Mucosa of rectum (tissue), 2 donors: ENCODE measurements around the gene JAZF1.

Source experiments
- H3K27ac ChIP-seq, 2 donors: one replicate each; pipeline ENCODE4 v1.7.0; 2013; ENCODE audit warnings: inconsistent platforms in 2 of 2, low read depth in 2 of 2, low read length in 2 of 2
- H3K27me3 ChIP-seq, 2 donors: one replicate each; pipeline ENCODE4 v1.7.0; 2013; ENCODE audit warnings: low read length in 2 of 2; ENCODE audit not compliant: control insufficient read depth in 2 of 2, insufficient read depth in 2 of 2
- H3K36me3 ChIP-seq, 2 donors: one replicate each; pipeline ENCODE4 v1.7.0; 2013; ENCODE audit warnings: low read length in 2 of 2; ENCODE audit not compliant: control insufficient read depth in 2 of 2, insufficient read depth in 2 of 2
- H3K4me1 ChIP-seq, 2 donors: one replicate each; pipeline ENCODE4 v1.7.0; 2013; ENCODE audit warnings: low read length in 2 of 2, mild to moderate bottlenecking in 1 of 2; ENCODE audit not compliant: control insufficient read depth in 2 of 2, insufficient read depth in 2 of 2
- H3K4me3 ChIP-seq, 2 donors: one replicate each; pipeline ENCODE4 v1.7.0; 2013; ENCODE audit warnings: low read length in 2 of 2
- H3K9ac ChIP-seq, 2 donors: one replicate each; pipeline ENCODE4 v1.7.0; 2013; ENCODE audit warnings: low read length in 2 of 2, low read depth in 1 of 2, mild to moderate bottlenecking in 1 of 2
- H3K9me3 ChIP-seq, 2 donors: one replicate each; pipeline ENCODE4 v1.7.0; 2013; ENCODE audit warnings: low read length in 2 of 2; ENCODE audit not compliant: control insufficient read depth in 2 of 2
- donor health status: healthy.
- donor health status: Normal muscosa, but diverticular disease.

JAZF1 gene

DNA sequence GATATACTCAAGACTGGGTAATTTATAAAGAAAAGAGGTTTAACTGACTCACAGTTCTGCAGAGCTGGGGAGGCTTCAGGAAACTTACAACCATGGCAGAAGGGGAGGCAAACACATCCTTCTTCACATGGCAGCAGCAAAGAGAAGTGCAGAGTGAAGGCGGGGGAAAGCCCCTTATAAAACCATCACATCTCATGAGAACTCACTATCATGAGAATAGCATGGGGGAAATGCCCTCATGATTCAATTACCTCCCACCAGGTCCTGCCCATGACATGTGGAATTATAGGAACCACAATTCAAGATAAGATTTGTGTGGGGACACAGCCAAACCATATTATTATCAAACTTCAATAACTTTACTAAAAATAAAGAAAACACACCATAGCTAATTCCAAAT lies 30.4 kb upstream of the JAZF1 start:
- no peak overlapping the region for H3K4me3 ChIP-seq
- H3K9ac ChIP-seq: no peak overlapping the region
- no peaks in the 10 kb centered on the region for H3K36me3 ChIP-seq
- no peaks in the 10 kb centered on the region for H3K27me3 ChIP-seq
- H3K27ac ChIP-seq: no peak overlapping the region
- H3K9me3 ChIP-seq: no peaks in the 10 kb centered on the region
- no peaks in the 10 kb centered on the region for H3K4me1 ChIP-seq

DNA sequence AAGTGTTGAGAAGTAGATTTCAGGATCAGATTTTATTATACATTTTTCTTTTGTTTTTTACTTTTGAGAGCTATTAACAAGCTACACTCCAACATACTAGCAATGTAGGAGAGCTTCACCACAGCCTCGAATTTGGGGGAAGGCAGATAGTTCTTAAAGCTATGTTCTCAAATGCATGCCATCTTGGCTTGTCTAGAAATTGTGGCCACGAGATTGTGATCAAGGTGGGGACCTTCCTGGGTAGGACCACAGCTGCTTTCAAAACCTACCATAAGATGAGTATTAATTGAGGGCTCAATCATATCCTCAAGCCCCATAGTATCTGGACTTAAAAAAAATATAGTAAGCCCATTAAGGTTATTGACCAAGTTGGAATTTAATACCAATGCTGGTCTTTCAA lies 27.9 kb upstream of the JAZF1 start:
- no peak overlapping the region for H3K9ac ChIP-seq
- H3K4me3 ChIP-seq: no peak overlapping the region
- H3K36me3 ChIP-seq: no peaks in the 10 kb centered on the region
- no peaks in the 10 kb centered on the region for H3K9me3 ChIP-seq
- H3K27me3 ChIP-seq: no peaks in the 10 kb centered on the region
- H3K27ac ChIP-seq: no peak overlapping the region
- no peaks in the 10 kb centered on the region for H3K4me1 ChIP-seq

DNA sequence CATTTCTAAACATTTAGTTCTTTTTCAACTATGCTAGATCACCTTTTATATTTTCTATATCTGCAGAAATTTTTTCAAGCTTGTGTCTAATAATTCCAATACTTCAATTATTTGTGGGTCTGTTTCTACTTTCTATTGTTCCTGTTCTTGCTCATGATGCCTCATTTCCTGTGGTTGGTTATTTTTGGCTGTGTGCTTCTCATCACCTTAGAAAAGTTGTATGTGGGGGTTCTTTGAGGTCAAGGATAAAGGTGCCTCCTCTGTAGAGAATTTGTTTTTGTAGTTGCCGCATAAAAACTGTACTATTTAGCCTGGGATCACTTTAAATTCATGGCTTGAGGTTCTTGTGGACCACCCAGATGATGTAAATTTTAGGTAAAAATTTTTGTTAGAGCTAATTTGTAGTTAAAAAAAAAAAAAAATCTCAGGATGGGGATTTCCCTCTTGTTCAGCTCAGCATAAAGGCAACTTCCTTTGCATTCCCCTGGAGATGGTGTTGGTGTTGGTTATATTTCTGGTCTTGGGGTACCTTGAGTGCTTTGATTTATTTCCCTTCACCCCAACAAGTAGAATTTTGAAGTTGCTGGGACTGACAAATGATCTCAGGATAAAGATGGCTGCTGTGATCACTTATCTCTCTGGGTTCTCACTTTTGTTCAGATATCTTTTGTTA lies 27.0 kb upstream of the JAZF1 start:
- Histone ChIP-seq H3K4me1 (no peaks in the 10 kb centered on the region), H3K27me3 (no peaks in the 10 kb centered on the region), H3K9ac (no peak overlapping the region), H3K9me3 (no peaks in the 10 kb centered on the region), H3K36me3 (no peaks in the 10 kb centered on the region), H3K27ac (no peak overlapping the region), H3K4me3 (no peak overlapping the region)

DNA sequence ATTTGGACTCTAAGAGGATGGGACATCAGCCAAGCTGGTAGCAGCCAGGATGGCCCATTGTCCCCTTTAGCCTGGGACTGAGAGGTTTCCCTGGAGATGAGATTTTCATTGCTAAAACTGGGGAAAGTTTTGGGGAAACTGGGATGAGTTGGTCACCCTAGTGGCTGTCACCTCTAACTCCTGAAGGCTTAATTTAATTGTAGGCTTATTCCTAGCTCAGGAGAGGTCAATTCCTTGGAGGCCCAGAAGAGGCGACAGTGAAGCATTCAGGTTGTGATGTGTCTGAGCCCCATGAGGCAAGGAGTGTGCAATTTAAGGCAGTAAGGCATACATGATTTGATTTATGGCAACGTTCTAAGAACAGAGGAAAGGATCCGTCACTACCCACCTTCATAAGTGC lies 24.9 kb upstream of the JAZF1 start:
- Histone ChIP-seq H3K9ac (no peak overlapping the region), H3K9me3 (no peaks in the 10 kb centered on the region), H3K27ac (no peak overlapping the region), H3K4me3 (no peak overlapping the region), H3K4me1 (no peaks in the 10 kb centered on the region), H3K27me3 (no peaks in the 10 kb centered on the region), H3K36me3 (no peaks in the 10 kb centered on the region)

DNA sequence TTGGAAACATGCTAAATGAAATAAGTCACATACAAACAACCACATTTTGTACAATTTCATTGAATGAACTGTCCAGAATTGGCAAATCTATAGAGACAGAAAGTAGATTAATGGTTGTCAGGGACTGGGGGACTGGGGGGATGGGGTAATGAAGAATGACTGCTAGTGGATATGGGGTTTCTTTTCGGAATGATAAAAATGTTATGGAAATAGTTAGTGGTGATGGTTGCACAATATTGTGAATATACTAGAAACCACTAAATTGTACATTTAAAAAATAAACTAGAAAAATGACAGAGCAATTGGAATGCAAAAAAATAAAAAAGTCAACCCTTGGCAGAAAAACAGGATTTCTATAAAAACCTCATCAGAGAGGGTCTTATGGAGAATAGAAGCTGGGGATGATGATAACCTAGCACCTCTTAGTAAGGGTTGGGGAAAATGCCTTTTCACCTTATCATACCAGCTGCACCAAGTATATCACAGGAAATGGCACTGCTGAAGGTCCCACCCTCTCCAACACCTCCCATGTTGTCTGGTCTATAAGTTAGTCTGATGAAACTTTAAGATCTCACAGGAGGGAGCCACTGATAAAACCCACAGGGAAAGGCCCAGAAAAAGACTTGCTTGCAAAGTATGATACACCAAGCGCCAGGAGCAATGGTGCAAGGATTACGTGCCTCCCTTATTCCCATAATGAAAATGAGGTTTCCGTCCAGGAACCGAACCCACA lies 23.1 kb upstream of the JAZF1 start:
- Histone ChIP-seq H3K4me3 (no peak overlapping the region), H3K27ac (no peak overlapping the region), H3K36me3 (no peaks in the 10 kb centered on the region), H3K4me1 (no peaks in the 10 kb centered on the region), H3K27me3 (no peaks in the 10 kb centered on the region), H3K9ac (no peak overlapping the region), H3K9me3 (no peaks in the 10 kb centered on the region)

DNA sequence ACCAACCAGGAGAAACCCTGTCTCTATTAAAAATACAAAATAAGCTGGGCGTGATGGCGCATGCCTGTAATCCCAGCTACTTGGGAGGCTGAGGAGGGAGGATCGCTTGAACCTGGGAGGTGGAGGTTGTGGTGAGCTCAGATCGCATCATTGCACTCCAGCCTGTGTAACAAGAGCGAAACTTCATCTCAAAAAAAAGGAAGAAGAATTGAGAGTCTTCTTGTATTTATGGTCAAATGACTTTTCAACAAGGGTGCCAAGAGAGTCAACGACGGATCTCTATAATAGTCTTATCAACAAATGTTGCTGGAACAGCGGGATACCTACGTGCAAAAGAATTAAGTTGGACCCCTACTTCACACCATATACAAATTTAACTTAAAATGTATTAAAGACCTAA lies 21.6 kb upstream of the JAZF1 start:
- no peaks in the 10 kb centered on the region for H3K27me3 ChIP-seq
- H3K36me3 ChIP-seq: no peaks in the 10 kb centered on the region
- H3K4me1 ChIP-seq: no peaks in the 10 kb centered on the region
- H3K27ac ChIP-seq: no peak overlapping the region
- H3K4me3 ChIP-seq: no peak overlapping the region
- no peak overlapping the region for H3K9ac ChIP-seq
- no peaks in the 10 kb centered on the region for H3K9me3 ChIP-seq

DNA sequence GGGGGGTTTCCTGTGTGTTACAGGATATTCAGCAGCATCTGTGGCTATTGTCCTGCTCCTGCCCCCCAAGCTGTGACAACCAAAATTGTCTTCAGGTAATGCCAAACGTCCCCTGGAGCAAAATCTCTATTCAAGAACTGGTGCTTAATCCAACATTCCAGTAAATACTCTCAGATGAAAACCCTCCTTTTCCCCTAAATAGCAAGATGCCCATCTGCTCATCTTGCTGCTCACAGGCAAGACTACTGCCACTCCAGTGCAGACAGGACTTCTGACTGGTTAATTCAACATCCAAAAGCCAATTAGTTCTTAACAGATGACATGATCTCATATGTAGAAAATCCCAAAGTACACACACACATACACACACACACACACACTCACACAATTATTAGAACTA lies 20.5 kb upstream of the JAZF1 start:
- Histone ChIP-seq H3K27ac (no peak overlapping the region), H3K4me3 (no peak overlapping the region), H3K4me1 (no peaks in the 10 kb centered on the region), H3K9ac (no peak overlapping the region), H3K27me3 (no peaks in the 10 kb centered on the region), H3K9me3 (no peaks in the 10 kb centered on the region), H3K36me3 (no peaks in the 10 kb centered on the region)

DNA sequence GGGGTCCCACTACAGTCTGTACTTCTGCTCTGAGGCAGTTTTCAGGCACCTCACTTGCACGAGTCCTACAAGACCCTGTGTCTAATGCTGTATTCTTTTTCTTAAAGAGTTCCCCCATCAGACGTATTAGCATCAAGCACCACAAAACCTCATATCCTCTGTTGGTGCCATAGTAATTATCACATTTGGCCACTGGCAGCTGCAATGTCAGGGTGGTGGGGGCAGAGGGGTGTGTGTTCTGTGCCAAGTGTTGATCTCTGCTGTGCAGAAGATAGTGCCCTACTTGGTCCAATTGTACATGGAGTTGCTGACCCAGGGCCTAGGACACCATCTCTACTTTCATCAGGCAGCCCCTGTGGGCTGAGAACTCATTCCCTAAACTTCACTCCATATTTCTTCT lies 20.0 kb upstream of the JAZF1 start:
- H3K4me1 ChIP-seq: no peaks in the 10 kb centered on the region
- H3K4me3 ChIP-seq: no peak overlapping the region
- H3K9me3 ChIP-seq: no peaks in the 10 kb centered on the region
- H3K27me3 ChIP-seq: no peaks in the 10 kb centered on the region
- H3K27ac ChIP-seq: no peak overlapping the region
- no peak overlapping the region for H3K9ac ChIP-seq
- no peaks in the 10 kb centered on the region for H3K36me3 ChIP-seq

DNA sequence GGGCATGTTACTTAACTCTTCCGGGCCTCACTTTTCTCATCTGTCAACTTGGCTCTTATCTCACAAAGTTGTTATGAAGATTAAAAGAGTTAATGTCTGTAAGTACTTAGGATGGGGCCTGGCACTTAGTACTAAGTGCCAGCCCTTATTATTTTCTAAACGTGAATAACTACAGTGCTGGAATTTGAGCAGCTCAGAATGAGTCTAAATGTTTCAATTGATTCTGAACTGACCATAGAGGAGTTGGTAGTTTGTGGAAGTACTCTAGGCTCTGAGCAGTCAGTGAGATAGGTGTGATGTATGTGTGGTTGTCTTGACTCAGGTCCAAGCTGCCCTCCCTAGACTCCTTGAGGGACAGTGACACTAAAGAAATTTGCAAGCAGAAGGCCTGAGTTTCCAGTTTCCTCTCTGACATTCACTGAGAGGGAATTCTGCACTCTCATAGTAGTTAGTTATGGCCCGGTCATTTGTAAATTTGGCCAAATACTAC lies 18.5 kb upstream of the JAZF1 start:
- Histone ChIP-seq H3K36me3 (no peaks in the 10 kb centered on the region), H3K4me3 (no peak overlapping the region), H3K9ac (no peak overlapping the region), H3K27ac (no peak overlapping the region), H3K27me3 (peaks cover 0 to 3% of the 10 kb centered on the region in 2 donors), H3K9me3 (no peaks in the 10 kb centered on the region), H3K4me1 (no peaks in the 10 kb centered on the region)

DNA sequence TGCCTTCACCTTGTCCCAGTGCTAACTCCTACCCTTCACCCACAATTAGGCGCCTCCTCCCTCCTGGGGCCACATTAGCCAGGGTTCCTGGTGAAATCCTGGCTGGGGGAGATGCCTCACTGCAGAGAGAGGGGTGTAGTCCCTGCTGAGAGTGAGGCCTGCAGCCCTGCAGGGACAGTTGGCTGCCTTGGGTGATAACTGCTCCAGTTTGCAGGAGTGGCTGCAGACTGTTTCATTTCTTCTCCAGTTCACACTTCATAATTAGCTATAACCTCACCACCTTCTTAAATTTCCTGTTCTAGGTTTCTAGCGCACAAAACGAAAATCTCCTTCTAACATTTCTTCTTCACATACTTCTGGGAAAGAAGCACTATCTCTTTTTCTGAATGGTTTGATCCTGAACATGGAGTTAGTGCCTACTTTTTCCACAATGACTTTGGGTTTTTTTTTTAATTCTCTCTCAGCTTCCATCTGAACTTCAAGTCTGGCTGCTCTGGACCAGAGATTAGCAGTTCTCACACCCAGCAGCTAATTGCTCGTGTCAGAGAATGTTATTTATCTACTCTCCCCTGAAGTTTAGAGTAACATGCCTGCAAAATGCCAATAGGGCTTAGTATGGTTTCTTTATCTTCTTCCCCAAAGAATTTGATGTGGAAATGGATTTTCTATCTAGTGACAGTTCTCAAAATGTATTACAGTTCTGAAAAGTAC lies 15.5 kb upstream of the JAZF1 start:
- Histone ChIP-seq H3K9me3 (no peaks in the 10 kb centered on the region), H3K27me3 (peaks cover 0 to 3% of the 10 kb centered on the region in 2 donors), H3K36me3 (no peaks in the 10 kb centered on the region)

More for the DNA sequence above, 15.5 kb upstream of the JAZF1 start:
- Histone ChIP-seq H3K9ac (no peak overlapping the region), H3K4me1 (no peaks in the 10 kb centered on the region), H3K27ac (no peak overlapping the region), H3K4me3 (no peak overlapping the region)
